CD14-positive monocyte (primary cell): ENCODE measurements around the gene EPHX1. TPM values are rescaled to one million over a fixed set of nuclear protein-coding genes. Genes with fewer than 3 reads are reported as not detected.
A peak's percentile ranks its signal among the peaks of the same experiment; 100 is the strongest.

Source experiments
- DNase-seq, 3 donors: peaks; one replicate each; pipeline ENCODE4 v3.0.0-alpha.2; 2011 to 2022
- H2AFZ ChIP-seq: 2 replicates; pipeline ENCODE4 v1.6.0; 2012; ENCODE audit warnings: mild to moderate bottlenecking, low read depth, low read length, inconsistent platforms; ENCODE audit not compliant: insufficient read depth, poor library complexity, severe bottlenecking
- H3K27ac ChIP-seq, 2 donors: 1 replicate in 1 of 2; 2 replicates in 1 of 2; pipeline ENCODE4 v1.5.1; 2012 to 2013; ENCODE audit warnings: low read length in 2 of 2, control low read depth in 1 of 2, inconsistent platforms in 1 of 2, low read depth in 1 of 2, mild to moderate bottlenecking in 1 of 2
- H3K27me3 ChIP-seq, 2 donors: one replicate each; pipeline versions ENCODE4 v1.6.0 to v1.6.1; 2011 to 2013; ENCODE audit warnings: low read length in 2 of 2; ENCODE audit not compliant: control insufficient read depth in 2 of 2, insufficient read depth in 2 of 2
- H3K36me3 ChIP-seq, 2 donors: replicated peaks in 1 of 2; 1 replicate in 1 of 2; 2 replicates in 1 of 2; pipeline versions ENCODE4 v1.5.1 to v1.6.1; 2012 to 2013; ENCODE audit warnings: low read length in 2 of 2, control low read depth in 1 of 2, inconsistent platforms in 1 of 2, mild to moderate bottlenecking in 1 of 2; ENCODE audit not compliant: insufficient read depth in 2 of 2, control insufficient read depth in 1 of 2
- H3K4me1 ChIP-seq, 2 donors: 1 replicate in 1 of 2; 2 replicates in 1 of 2; pipeline versions ENCODE4 v1.5.1 to v1.6.1; 2012 to 2013; ENCODE audit warnings: low read length in 2 of 2, control low read depth in 1 of 2, inconsistent platforms in 1 of 2, mild to moderate bottlenecking in 1 of 2, moderate library complexity in 1 of 2; ENCODE audit not compliant: insufficient read depth in 2 of 2, control insufficient read depth in 1 of 2
- H3K4me2 ChIP-seq: replicated peaks from 2 replicates; pipeline ENCODE3; 2012; ENCODE audit warnings: low read length, moderate library complexity, mild to moderate bottlenecking; ENCODE audit not compliant: poor library complexity, severe bottlenecking; ENCODE audit errors: extremely low read depth
- H3K4me3 ChIP-seq, 3 experiments: fragments of 200-600 bp in 1 of 3; sonication (generic) in 1 of 3; replicated peaks in 1 of 3; 1 replicate in 2 of 3; 2 replicates in 1 of 3; pipeline ENCODE4 v1.5.1; 2011 to 2013; ENCODE audit warnings: low read length in 3 of 3, mild to moderate bottlenecking in 3 of 3, control low read depth in 2 of 3, low read depth in 2 of 3, inconsistent platforms in 1 of 3, moderate library complexity in 1 of 3
- H3K79me2 ChIP-seq: 2 replicates; pipeline ENCODE4 v1.6.0; 2012; ENCODE audit warnings: mild to moderate bottlenecking, control low read depth, inconsistent platforms, low read length, moderate library complexity; ENCODE audit not compliant: insufficient read depth
- H3K9ac ChIP-seq: 2 replicates; pipeline ENCODE4 v1.6.0; 2017; ENCODE audit warnings: low read length, mild to moderate bottlenecking; ENCODE audit not compliant: insufficient read depth, poor library complexity, severe bottlenecking
- H3K9me3 ChIP-seq, 2 donors: replicated peaks in 1 of 2; 1 replicate in 1 of 2; 2 replicates in 1 of 2; pipeline versions ENCODE4 v1.5.1 to v1.6.1; 2012 to 2013; ENCODE audit warnings: low read length in 2 of 2, control low read depth in 1 of 2; ENCODE audit not compliant: control insufficient read depth in 1 of 2, insufficient read depth in 1 of 2
- H4K20me1 ChIP-seq: 2 replicates; pipeline ENCODE4 v1.6.0; 2012; ENCODE audit warnings: mild to moderate bottlenecking, low read length, control low read depth, moderate library complexity; ENCODE audit not compliant: insufficient read depth
- H3K27ac Mint-ChIP-seq, 7 donors: one replicate each; pipeline ENCODE4 v1.8.0; 2020; ENCODE audit warnings: mild to moderate bottlenecking in 7 of 7, mixed read lengths in 7 of 7, moderate library complexity in 6 of 7, inconsistent platforms in 2 of 7
- H3K27me3 Mint-ChIP-seq, 3 donors: one replicate each; pipeline ENCODE4 v1.8.0; 2021 to 2022; ENCODE audit warnings: low read depth in 3 of 3, mild to moderate bottlenecking in 3 of 3, mixed read lengths in 3 of 3, moderate library complexity in 3 of 3, inconsistent platforms in 1 of 3
- H3K36me3 Mint-ChIP-seq, 2 donors: one replicate each; pipeline ENCODE4 v1.8.0; 2020; ENCODE audit warnings: mixed read lengths in 2 of 2, inconsistent platforms in 1 of 2, mild to moderate bottlenecking in 1 of 2
- H3K4me1 Mint-ChIP-seq: one replicate; pipeline ENCODE4 v1.8.0; 2020; ENCODE audit warnings: mild to moderate bottlenecking, mixed read lengths
- H3K4me3 Mint-ChIP-seq, 2 donors: one replicate each; pipeline ENCODE4 v1.8.0; 2020; ENCODE audit warnings: mild to moderate bottlenecking in 2 of 2, mixed read lengths in 2 of 2, moderate library complexity in 1 of 2
- H3K9me3 Mint-ChIP-seq, 7 donors: one replicate each; pipeline ENCODE4 v1.8.0; 2020 to 2022; ENCODE audit warnings: mixed read lengths in 7 of 7, mild to moderate bottlenecking in 6 of 7, moderate library complexity in 6 of 7, inconsistent platforms in 2 of 7
- CTCF ChIP-seq: fragments of 200-600 bp; IDR thresholded peaks from one replicate; pipeline ENCODE4 v1.8.0; 2022; ENCODE audit warnings: antibody characterized with exemption, mild to moderate bottlenecking
- WGBS: methylation state at CpG from one replicate; pipeline ENCODE4 v1.1.5; 2013; ENCODE audit warnings: missing lambda C conversion rate; ENCODE audit not compliant: insufficient coverage; 5-methylcytosine and 5-hydroxymethylcytosine counted together
- intact Hi-C, 2 donors: fragments of 100-400 bp; cut with micrococcal nuclease; formaldehyde crosslinking; loops; one replicate each; pipeline versions ENCODE4 v1.15.0 to v1.15.1; 2023
- polyA plus RNA-seq, 3 donors: library from polyadenylated mRNA; depleted of rRNA in 1 of 3; unstranded in 2 of 3; stranded (reverse) in 1 of 3; fragments of 300-500 nt in 2 of 3; fragments of >200 nt in 1 of 3; fragmentation: Illumina TruSeq in 2 of 3; gene quantifications; 1 replicate in 2 of 3; 2 replicates in 1 of 3; pipeline ENCODE4 v1.2.3, GENCODE V29; 2012 to 2021

EPHX1 gene
- polyA plus RNA-seq, 3 donors: 4.6 to 23.8 (median 7.4) TPM

- peaks cover 82 to 92% of the 10 kb centered on the region in 2 donors for H3K36me3 Mint-ChIP-seq
- peaks cover 10 to 15% of the 10 kb centered on the region in 2 donors for H3K4me1 ChIP-seq
- WGBS: 100% methylated on average over 2 of the region's 5 CpGs
These were observed 53.2 kb downstream of the EPHX1 start for GRCh38 chr1:225863167-225863566.

GRCh38 chr1:225865514-225865913 is 55.6 kb downstream of the EPHX1 start:
- intact Hi-C loops: no loop called here
- DNase-seq: no peak
- no peaks in the 10 kb centered on the region for H3K9me3 ChIP-seq
- H3K27me3 ChIP-seq: no peaks in the 10 kb centered on the region
- no peak for TF ChIP-seq CTCF
- no peak overlapping the region for H2AFZ ChIP-seq
- peaks cover 0 to 2% (median 0%) of the 10 kb centered on the region in 3 donors for H3K27me3 Mint-ChIP-seq
- no peak overlapping the region for H3K9ac ChIP-seq
- WGBS: 82% methylated on average over 13 of the region's 13 CpGs
- peaks cover 10 to 15% of the 10 kb centered on the region in 2 donors for H3K4me1 ChIP-seq
- peak overlapping the region; percentile 6 to 33 for H3K27ac ChIP-seq
- H3K4me2 ChIP-seq: peak overlapping the region; percentile 11
- no peaks in the 10 kb centered on the region for H3K9me3 Mint-ChIP-seq
- H3K4me3 Mint-ChIP-seq: no peak overlapping the region
- no peak overlapping the region for H3K4me3 ChIP-seq
- H3K36me3 ChIP-seq: peaks cover 84 to 100% of the 10 kb centered on the region in 2 donors
- H4K20me1 ChIP-seq: no peaks in the 10 kb centered on the region
- no peaks in the 10 kb centered on the region for H3K79me2 ChIP-seq
- peaks cover 78 to 92% of the 10 kb centered on the region in 2 donors for H3K36me3 Mint-ChIP-seq
- peak overlapping the region in 3 of 7 donors; percentile 10 to 31 (median 24) for H3K27ac Mint-ChIP-seq
- peaks cover 14% of the 10 kb centered on the region for H3K4me1 Mint-ChIP-seq

More at GRCh38 chr1:225863167-225863566, 53.2 kb downstream of the EPHX1 start:
- no peak for DNase-seq
- Histone ChIP-seq H3K27me3 (no peaks in the 10 kb centered on the region), H3K4me2 (no peak overlapping the region), H3K36me3 (peaks cover 81 to 100% of the 10 kb centered on the region in 2 donors), H3K79me2 (no peaks in the 10 kb centered on the region), H2AFZ (no peak overlapping the region), H4K20me1 (no peaks in the 10 kb centered on the region), H3K4me3 (no peak overlapping the region), H3K9me3 (no peaks in the 10 kb centered on the region), H3K27ac (no peak overlapping the region), H3K9ac (no peak overlapping the region)
- Mint-ChIP-seq H3K27me3 (no peaks in the 10 kb centered on the region), H3K4me1 (peaks cover 14% of the 10 kb centered on the region), H3K9me3 (no peaks in the 10 kb centered on the region), H3K27ac (peak overlapping the region in 1 of 7 donors; percentile 19), H3K4me3 (no peak overlapping the region)
- no peak for TF ChIP-seq CTCF
- intact Hi-C loops: no loop called here
